Measurements from ENCODE around the gene MYOM1.

The MYOM1 gene

DNA sequence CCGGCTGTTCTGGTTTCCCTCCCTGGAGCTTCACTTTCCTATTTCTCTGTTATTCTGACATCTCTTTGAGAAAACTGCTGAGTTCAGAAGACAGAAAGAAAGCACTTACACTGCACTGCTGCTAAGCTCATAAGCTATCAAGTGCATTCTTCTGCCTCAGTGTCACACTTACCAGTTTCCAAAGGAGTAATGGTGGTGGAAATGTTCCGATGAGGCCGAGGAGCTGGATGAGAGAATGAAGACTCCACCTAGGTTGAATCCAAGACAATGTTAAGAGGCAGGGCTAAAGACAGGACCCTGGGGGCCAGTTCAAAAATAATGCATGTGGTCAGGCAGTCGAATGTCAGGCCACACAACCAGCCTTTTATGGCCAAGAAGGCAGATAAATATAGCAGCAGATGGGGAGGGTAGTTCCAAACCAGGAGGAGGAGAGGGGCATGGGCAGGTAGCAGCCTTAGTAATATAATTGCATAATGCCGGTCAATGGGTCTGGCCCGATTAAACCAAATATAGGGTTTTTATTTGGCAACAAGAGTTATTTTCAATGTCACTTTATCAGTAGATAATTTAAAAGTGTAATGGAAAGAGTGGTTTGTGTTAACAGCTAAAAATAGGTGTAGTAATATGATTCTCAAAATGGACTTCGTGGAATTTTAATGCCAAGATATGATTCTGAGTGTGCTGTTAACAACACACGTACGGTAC, at the start of gene MYOM1:
TSS of gene MYOM1 (minus strand) at position 338 of the 705 bp plus-strand sequence. CDS start 4,745 bp downstream, outside the sequence.
- DNase-seq (ENCODE audit: low spot score): no peak

DNA sequence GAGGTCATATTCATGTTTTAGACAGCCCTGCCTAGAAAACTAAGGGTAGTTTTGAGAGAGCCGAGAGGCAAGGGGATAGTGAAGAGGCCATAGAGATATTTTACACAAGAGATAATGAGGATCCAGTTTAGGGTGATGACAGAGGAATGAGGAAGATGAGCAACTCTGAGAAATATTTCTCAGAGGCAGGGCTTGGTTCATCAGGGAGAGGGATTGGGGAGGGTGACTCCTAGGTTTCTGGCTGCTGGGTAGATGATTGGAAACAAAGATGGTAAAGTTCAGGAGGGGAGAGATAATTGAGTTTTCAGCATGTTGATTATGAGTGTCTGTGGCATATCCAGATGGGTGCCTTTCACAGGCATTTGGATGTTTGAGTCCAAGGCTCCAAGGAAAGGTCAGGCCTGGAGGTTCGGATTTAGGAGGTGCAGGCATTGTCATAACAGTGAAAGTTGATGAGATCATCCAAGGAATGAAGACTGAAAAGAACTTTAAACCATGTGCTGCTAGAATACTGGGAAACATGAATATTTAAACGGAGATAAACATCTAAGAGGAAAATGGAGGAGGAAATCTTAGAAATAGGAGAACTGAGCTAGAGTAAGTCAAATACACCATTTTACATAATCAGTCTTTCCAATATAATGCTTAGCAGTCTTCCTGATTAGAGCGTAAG, 49.6 kb upstream of the MYOM1 start:
- DNase-seq (ENCODE audit: low spot score): no peak

DNA sequence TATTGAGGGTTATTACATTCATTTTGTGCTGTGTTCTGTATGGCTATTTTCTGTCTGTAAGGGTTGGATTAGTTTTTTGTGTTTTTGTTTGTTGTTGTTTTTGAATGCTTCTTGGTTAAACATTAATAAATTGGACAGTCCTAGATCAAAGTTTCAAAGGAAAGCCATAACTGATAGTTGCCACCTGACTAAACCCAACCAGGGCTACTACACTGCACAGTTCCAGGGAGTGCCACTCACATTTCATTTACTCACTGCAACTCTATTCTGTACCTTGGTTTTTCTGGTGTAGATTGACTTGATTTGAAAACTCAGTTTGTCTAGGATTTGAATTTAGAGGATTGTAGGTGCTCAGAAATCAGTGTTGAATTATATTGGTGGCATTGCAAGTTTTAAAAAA, 48.5 kb upstream of the MYOM1 start:
- peak; percentile 28 for DNase-seq (ENCODE audit: low spot score)

DNA sequence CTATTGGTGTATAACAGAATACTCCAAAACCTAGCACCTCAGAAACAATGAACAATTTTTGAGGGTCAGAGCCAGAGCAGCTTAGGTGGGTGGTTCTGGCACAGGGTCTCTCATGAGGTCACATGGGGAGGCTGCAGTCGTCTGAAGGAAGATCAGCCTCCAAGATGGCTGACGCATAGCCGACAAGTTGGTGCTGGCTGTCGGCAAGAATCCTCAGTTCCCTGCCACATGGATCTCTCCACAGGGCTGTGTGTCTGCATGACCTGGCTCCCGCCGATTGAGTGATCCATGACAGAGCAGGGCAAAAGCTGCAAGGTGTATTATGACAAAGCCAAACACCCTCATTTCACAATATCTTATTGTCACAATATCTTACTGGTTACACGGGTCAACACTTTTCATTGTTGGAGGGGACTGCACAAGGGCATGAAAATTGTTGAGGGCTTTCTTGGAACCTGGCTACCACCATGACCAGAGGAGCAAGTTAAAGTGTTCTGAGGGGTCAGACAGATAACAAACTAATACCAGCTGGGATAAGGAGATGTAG, 46.4 kb upstream of the MYOM1 start:
- no peak for DNase-seq (ENCODE audit: low spot score)

DNA sequence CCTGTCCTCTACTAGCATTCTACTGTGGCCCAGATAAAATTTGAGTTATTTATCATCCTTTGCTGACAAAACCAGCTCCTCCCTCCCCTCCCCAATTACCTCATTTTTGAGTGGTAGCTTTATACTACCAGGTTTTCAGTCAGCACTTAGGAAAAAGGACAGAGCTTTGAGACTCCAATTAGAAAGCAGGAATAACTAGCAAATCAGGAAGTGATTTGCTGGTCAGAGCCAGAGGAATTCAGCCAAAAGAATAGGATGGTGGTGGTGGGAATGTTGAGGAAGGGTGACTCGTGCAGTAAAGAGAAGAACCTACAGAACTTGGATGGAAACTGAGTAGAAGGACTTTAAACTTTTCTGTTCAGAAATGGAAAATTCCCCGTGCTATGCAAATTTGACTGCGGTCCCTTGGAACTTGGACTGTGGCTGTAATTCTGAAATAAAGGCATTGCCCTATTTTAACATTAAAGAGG, 45.8 kb upstream of the MYOM1 start:
- no peak for DNase-seq (ENCODE audit: low spot score)

DNA sequence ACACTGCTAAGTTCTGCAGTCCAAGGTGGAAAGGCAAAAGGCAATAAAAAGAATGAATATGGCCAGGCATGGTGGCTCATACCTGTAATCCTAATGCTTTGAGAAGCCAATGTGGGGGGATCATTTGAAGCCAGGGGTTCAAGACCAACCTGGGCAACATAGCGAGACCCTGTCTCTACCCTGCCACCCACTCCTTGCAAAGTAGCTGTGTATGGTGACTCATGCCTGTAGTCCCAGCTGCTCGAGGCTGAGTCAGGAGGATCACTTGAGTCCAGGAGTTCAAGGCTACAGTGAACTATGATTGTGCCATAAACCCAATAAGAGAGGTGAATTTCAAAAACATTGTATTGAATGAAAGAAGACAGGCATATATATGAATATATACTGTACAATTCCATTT, 44.6 kb upstream of the MYOM1 start:
- no peak for DNase-seq (ENCODE audit: low spot score)

DNA sequence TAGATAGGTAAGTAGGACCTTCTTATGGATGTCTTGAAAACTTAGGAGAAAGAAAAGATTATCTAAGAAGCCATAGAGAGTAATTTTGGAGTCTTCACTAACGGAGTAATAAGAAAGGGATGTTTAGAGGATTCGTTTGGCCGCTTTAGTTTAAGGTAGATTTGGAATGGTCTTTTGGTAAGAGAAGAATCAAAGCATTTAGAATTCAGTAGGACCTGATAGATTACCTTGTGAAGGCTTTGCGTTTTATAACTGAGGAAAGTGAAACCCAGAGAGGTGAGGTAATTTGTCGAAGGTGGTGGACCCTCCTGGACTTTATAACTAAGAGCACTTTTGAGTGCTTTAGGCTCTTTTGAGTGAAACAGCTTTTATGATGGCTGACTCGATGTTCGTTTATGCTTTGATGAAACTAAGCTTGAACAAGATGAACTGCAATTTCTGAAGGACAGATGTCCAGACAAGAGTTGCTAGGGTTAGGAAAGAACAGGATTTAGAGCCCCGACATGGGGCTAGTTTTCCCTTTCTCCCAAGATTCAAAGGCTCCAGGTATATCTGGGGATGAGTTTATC, 43.4 kb upstream of the MYOM1 start:
- DNase-seq (ENCODE audit: low spot score): no peak

DNA sequence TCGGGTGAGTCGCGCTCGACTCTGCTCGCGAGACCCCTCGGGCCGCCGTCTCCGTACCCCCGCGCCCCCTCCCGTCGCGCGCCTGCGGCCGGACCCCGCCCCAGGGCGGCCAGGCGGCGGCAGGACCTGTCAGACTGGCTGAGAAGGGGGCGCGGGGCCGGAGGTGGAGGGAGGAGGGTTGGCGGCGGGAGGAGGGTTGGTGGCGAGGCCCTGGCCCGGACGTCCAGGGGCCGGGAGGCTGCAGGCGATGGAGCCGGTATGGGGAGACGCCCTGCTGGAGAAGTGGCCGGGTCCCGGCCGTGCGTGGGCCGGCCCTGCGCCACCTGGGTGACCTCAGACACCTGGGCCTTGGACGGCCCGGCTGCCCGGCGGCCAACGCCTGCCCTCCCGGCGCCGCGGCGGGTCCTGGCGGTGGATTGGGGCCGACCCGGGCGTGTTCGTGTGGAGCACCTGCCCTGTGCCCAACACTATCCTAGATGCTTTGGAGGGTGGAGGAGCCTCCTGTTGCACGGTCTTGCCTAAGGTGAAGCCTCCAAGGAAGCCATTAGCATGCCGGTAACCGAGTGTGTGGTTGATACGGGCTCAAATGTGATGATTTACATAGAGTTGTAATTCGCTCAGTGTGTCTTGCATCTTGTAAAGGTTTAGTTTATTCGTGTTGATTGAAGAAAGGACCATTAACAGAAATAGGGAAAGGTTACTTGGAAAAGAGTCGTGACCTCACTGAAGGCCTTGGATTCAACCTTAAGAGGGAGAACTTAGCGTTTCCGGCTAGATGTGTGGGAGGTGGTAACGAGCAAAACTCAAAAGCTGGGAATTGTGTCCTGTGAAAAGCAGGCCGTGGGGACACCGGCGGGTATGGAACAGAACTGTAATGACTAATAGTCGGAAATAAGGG, 42.7 kb upstream of the MYOM1 start:
- DNase-seq (ENCODE audit: low spot score): peak; percentile 69

DNA sequence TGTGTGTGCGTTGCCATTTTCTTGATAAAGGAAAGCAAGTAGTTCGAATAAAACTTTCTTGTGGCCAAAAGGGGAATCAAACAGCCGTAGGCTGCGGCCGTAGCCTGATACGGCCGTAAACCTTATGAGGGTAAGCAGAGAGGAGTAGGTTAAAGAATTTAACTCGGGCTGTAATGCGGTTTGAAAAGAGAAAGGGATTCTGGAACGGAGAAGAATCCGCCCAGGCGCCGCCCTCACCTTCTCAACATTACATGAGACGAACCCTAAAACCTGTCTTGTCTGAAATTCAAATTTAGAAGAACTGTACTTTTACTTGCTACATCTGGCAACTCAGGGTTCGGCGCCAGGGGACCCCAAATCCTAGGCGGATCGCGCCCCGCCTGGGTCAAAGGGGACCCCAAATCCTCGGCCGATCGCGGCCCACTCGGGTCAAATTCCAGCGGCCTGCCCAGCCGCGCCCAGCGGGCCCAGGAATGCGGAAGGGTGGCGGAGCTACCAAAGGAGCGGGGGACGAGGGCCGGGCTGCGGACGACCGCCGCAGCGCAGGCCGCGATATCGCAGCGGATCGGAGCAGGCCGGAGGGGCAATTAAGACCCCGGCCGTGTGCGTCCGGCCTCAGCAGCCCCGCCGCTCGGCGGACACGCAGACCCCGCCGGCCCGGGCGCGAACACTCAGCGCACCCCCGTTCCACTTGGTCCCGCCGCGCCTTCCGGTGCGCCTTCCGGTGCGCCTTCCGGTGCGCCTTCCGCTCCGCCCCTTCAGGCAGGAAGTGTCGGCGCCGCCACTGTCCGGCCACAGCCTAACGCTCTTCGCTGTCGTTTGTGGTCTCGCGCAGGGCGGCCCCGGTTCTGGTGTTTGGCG, 41.8 kb upstream of the MYOM1 start, which contains the start of gene MYL12B:
TSS of gene MYL12B (plus strand) at position 761 of the 861 bp plus-strand sequence. CDS start 10,766 bp downstream, outside the sequence.
- DNase-seq (ENCODE audit: low spot score): peak; percentile 94

DNA sequence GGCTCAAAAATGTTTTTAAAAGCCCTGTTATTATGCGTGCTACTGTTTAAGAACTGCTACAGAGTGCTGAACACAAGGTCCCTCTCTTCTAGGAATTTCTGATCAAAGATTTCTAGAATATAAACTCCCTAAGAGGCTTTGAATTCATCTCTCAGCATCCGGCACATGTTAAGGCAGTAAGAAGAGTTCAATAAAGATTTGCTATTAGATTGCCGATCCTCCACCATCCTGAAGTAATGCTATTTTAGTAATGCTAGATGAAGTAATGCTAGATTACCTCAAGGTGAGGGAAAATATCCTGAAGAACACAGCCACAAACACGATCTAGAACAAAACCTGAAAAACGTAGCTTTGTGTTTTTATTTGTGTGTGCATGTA, 41.2 kb upstream of the MYOM1 start:
- no peak for DNase-seq (ENCODE audit: low spot score)

DNA sequence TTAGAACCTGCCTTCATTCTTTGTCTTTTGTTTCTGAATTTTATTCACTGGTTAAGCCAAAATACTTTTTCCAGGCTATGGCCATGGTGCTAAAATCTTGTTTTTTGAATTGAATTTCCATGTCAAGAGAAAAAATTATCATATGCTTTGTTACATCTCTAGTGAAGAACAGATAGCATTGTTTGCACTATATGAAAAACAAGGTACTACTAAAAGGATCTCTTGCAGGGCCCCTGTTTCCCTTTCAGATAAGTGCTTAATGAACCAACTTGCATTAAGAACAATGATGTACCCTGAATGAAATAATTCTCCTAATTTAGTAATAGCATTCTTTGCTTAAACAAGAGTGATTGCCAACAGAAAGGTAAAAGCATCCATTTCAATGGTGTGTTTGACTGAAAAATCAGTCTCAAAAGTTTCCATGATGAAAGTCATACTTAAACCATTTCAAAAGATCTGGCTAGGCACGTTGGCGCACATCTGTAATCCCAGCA, 37.9 kb upstream of the MYOM1 start:
- no peak for DNase-seq (ENCODE audit: low spot score)

DNA sequence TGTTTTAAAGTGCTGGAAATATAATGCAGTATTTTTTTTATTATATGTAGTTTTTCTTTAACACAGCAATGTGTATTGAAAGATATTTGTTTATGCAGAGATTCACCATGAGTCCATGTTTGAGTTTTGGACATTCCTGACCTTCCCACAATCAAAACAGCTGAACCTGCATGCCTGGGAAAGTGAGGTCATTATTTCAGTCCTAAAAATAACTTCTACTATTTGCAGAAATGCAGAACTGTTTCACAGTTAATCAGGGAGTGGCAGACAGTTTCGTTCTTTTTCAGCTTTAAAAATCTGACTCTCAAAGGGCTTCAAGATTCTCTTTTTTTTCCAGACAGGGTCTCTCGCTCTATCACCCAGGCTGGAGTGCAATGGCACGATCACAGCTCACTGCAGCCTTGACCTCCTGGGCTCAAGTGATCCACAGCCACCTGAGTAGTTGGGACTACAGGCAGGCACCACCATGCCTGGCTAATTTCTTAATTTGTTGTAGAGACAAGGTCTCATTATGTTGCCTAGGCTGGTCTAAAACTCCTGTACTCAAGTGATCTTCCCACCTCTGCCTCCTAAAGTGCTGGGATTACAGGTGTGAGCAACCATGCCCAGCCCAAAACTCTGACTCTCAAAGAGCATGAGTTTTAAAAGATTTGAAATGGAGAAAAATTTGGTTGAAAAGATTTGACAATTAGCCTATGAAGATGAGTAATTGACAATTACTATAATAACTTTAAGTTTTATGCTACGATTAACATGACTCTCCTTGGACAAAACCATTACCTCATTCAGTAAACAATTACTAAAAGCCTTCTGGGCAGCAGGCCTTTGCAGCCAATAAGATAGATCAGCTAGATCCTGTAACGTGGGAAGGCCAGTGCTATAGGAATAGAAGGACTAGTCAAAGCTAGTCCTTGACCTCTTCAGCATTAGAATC, 37.2 kb upstream of the MYOM1 start:
- no peak for DNase-seq (ENCODE audit: low spot score)

DNA sequence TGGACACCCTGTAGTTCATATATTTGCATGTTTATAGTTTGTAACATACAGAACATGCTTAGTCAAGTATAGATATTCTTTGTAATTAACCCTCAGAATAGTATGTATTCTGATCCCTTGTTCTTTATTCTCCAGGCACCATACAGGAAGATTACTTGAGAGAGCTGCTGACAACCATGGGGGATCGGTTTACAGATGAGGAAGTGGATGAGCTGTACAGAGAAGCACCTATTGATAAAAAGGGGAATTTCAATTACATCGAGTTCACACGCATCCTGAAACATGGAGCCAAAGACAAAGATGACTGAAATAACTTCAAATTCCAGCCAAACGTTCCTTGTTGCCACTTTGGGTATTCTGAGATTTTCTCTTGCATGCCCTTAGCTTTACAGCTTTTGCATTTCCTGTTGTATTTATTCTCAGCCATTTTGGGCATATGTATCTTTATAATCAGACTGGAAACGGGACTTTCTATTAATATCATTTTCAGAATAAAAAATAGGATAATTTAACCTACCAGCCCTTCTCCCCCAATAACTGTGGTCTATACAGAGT, 35.9 kb upstream of the MYOM1 start:
- DNase-seq (ENCODE audit: low spot score): no peak

DNA sequence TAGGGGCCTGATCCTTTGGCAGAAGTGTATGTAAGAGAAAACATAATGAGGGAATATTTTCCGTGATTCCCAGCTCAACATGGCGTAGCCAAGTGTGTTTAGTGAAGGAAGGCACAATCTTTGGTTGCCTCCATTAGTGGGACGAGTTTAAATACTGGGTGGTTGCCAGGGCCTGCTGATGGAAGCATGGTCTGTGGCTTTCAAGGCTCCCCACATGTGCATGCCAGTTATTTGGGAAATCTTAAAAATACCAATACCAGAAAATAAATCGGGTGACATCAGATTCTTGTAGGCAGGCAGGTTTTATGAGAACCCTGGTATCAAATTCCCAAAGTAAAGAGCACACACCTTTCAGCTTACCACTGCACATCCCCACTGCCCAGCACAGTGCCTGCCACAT, 35.0 kb upstream of the MYOM1 start:
- DNase-seq (ENCODE audit: low spot score): no peak

DNA sequence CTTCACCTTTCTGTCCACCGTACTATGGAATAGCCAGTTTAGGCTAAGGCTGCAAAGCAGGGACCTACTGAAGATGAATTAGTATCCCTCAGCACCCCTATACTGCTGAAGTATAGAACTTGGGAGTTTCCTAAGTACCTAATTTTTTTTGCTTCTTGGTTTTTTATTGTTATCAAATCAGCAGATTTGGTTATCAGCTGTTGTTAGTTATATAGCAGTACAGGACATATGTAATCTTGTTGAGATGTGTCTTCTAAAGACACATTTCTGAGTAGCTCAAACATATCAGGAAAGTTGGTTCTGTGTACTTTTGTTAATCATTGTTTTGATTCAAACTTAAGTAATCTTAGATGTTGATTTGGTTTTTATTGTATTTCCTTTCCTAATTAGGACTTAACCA, 33.1 kb upstream of the MYOM1 start:
- DNase-seq (ENCODE audit: low spot score): no peak

DNA sequence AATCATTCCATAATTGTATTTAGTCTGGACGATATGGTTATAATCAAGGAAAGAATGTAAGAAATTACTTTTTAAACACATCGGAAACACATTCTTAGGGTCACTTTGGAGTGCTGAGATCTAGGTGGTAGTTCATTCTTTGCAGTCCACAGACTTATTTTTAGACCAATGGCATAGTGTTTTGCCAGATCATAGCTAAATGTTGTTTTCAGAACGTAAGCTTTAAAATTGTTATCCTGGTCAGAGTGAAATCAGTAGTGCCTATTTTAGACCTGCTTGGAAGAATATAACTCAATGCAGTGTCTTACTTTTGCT, 32.2 kb upstream of the MYOM1 start:
- DNase-seq (ENCODE audit: low spot score): no peak

DNA sequence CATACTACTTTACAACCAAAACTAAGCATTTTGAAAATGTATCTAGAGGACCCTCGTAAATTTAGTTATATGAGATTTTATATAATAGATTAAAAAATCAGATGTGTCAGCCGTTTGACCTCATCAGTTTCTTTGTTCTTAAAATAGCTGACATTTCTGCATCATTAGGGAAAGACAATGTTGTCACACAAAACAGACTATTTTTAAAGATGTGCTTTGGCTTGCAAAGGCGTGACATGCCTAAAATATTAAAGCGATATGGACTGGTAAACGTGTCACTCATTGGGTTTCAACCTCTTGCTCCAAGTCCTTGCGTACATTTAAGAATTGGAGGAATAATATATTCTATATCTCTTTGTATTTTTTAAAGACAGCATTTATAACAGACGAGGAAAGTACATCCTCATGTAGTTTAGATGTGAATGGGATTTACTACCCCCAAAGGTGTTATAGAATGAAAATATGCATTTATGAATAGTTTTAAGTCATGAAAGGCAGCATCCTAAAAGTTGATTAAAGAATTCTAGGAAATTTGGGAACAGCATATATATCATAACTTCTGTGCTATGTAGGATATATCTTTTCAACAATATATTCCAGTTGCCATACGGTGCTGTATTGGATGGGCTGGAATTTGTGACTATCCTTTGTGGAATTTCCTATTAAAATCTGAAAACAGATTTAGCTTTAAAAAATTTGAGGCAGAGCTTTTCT, 31.6 kb upstream of the MYOM1 start:
- DNase-seq (ENCODE audit: low spot score): no peak

DNA sequence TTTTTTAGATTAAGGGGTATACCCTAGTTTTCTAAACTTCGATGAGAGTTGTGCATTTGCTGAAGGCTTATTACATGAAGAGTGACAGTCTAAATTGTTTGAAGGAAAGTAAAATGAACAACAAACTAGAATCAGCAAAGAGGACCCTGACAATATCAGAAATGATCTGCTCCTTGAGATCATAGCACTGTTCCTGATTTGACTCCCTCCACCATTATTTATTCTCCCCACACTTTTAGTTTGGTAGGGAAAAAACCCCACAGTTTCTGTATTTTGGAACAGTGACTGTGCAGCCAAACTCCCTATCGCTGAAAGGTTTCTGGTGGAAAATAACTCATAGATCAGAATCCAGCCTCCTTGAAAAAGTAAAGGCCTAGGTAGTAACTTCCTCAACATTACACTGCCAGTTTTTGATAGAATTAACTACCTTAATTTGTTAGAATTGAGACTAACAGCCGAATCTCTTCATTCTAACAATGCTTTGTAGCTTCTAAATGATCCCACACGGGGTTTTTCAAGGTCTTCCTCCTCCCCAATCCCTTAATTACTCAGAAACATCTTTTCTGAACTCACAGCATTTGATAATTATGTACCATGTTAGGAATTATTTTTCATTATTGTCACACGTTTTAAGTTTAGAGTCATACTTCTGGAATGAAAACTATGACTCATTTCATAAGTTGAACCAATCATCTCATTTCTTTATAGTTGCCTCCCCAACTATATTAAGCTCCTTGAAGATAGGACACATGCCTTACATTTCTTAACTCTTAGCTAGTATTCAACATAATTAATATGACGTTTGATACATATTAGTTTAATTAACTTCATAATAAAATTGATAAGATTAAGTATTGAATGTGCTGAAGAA, 30.7 kb upstream of the MYOM1 start:
- DNase-seq (ENCODE audit: low spot score): peak; percentile 38
